Skeletal muscle cell (primary cell): Measurements from ENCODE around the gene ASCC3.

Experiments
- DNase-seq: peaks from one replicate; pipeline ENCODE4 v3.0.0-alpha.2; 2010; ENCODE audit warnings: low read depth
- H3K4me3 ChIP-seq: 2 replicates; pipeline ENCODE4 v1.5.1; 2011; ENCODE audit warnings: low read depth, mild to moderate bottlenecking, control low read depth, low read length, moderate library complexity

The ASCC3 gene

DNA sequence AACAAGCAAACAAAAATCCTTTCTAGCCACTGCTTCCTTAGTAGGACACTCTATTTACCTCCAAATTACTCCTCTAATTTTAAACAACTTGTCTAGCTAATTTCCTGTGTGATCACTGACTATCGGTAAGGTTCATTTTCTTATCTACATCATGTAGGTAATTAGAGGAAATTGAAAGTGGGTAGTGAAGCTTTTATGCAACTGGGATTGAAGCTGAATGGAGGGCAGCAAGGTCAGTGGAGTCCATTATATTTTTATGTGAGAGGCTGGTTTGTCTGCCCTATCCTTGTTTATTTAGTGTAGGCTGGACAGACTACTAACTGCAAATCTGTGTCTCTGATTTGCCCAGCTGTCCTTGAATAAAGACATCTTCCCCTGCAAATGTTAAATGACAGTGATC lies 327.9 kb downstream of the ASCC3 start:
- no peak for DNase-seq
- H3K4me3 ChIP-seq, result no peak overlapping the region

DNA sequence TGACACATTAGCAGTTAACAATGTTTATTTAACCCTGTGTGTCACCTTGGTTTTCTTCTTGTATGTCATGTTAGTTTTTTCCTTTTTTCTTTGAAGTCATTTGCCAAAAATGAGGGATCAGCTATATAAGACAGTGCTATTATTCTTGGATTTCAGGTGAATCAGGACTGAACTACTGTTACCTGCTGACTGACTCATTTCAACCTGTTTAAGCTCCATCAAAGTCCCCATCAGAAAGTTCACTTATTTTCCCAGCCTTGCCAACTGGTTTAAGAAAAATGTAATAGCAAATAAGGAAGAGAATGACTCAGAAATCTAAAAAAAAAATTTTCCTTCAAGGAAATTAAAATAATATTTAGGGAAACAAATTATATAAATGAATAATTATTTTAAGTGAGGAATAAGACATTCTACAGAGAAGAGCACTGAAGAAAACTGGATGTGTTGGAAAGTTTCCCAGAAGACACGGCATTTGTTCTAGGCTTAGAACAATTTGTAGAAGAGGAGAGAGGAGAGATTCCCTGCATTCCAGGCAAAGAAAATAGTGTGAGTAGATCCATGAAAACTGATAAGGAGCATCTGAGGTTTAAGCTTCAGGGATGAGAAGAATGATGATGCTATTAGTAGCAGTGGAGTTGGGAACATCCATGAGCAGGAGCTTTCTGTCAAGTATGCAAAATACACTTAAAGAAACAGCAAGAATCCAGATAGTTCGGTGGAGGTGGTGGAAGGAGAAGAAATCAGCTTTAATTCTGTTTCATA lies 331.5 kb downstream of the ASCC3 start:
- peak; percentile 25 for DNase-seq
- no peak overlapping the region for H3K4me3 ChIP-seq

DNA sequence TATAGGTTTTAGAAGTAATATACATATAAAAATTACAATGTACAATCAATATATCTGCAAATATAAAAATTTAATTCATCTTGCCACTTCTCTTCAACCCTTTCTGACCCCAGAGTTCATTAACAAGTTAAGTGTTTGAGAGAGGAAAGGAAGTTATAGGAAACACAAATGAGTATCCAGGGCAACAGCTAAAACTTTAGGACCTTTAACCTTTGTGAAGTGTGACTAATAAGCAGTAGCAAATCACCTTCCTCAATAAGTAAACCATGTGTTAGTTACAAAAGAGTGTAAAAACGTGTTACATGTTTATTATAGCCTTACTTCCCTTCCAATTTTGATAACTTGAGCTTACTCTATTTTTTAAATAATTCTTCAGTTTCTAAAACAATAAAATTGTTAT lies 343.0 kb downstream of the ASCC3 start:
- no peak overlapping the region for H3K4me3 ChIP-seq
- no peak for DNase-seq

DNA sequence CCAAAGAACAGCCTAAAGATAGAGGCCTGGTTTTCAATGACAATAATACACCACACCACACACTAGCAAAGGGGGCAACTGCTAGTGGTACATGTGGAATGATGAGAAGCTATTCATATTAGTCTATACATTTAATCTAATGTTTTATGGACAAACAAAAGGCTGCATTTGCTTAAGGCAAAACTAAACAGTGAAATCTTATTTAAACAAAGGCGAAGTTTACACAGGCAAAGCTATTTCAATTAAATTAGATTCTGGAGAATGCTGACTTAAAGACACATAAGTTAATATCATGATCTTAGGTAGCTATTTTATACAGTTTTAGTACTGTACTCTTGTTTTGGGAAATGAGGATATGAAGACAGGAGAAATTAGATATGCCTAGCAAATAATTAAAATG lies 362.5 kb downstream of the ASCC3 start:
- no peak for DNase-seq
- H3K4me3 ChIP-seq, result no peak overlapping the region

DNA sequence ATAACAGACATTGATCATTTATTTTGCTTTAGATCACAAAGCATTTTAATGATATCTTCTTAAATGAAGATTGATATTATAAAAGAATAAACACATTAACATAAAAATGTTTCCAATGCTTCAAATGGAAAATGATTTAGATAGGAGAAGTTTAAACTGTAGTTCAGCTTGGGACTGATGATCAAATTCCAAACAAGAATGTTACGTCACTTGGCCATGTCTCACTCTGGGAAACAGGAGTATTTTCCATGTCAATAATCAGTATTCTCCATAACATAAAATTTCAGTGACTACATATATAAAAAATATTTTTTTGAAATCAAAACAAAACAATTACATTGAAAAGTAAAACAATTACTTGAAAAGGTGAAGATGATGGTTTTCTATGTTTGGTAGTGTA lies 363.5 kb downstream of the ASCC3 start:
- no peak overlapping the region for H3K4me3 ChIP-seq
- no peak for DNase-seq

DNA sequence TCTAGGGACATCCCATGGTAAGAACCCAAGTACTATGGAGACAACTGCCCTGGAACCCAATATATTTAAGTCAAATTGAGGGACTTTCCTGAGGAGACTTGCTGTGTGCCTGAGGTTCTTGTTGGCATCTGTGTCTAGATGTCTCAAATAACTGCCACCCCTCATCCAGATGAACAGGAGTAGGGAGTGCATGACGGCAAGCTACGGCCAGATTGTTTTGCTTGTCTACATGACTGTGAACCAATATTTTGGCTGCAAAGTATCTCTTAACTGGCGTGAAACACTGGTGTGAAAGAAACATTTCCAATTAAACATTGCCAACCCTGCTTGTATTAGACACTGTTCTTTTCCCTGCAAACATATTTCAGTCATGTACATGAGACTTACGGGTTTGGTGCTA lies 364.0 kb downstream of the ASCC3 start:
- no peak overlapping the region for H3K4me3 ChIP-seq
- DNase-seq, result no peak

DNA sequence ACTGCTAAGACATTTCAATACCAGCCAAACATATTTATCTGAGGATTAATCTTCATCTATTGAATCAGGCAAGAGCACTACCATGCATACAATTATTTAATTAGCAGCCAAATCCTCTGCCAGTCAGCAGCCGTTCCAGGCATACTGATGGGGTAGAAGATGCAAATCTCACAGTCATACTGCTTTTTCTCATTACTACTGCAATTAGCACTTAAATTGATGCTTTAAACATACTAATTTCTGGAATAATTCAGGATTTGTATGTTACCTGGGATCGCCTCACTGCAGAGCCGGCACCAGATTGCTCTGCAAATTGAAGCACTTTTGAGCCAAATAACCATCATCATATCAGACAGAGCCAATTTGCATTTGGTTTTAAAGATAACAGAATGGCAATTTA lies 366.5 kb downstream of the ASCC3 start:
- no peak overlapping the region for H3K4me3 ChIP-seq
- no peak for DNase-seq

DNA sequence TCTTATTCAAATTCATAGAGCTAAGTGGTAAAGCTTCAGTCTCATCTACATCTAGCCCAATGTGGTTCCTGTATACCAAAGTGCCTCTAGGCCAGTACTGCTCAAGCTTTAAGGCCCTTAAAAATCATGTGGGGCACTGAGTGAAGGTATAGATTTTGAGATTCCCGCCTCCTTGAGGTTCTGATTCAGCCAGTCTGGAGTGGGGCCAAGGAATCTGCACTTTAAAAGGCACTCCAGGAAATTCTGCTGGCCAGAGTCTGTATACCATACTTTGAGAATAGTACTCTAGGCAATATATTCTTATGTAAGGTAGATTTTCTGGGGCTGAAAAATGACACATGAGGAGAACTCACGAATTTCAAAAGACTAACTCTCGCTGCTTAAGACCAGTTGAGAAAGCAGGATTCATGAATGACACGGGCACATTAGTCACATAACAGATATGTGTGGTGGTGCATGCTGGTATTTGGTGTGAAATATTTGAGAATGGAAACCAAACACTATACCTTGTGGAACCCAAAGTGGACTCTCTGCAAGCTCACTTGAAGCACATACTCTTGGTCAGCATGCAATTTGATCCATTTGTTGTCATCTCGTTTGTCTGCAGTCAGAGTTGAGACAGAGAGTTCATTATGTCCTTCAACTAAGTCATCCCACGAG lies 368.8 kb downstream of the ASCC3 start:
- DNase-seq, result peak; percentile 56
- no peak overlapping the region for H3K4me3 ChIP-seq

DNA sequence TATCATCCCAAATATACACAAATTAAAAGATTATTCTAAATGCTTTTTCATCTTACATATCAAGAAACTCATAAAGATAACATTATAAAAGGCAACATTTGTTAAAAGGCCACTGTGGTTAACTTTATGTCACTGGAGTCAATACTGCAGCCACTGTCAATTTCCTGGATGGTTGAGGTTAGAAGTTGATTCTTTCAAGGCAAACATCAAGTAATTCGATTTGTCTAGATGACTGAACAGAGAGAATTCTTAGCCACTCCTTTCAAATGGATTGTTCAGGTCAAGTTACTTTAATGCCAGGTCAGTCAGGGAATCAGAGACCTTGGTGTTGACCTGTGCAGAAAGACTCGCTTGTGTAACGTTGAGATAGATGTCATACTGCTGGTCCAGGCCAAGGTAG lies 372.0 kb downstream of the ASCC3 start:
- DNase-seq, result no peak
- no peak overlapping the region for H3K4me3 ChIP-seq

DNA sequence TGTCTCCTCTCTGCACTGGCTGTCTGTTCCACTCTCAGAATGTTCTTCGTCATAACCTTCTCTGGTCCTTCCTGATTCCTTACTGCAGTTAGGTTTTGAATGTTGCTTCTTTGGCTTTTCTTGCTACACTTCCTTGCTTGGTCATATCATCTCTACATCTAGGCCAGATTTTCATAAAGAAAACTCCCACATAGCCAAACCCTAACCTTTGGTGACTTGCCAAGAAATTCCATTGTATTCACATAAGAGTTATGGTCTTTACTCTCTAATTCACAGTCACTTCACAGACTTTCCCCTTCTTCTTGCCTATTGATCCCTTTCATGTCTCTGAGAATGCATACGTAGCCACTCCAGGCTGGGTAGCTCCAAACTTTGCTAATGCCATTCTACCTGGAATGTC lies 374.5 kb downstream of the ASCC3 start:
- H3K4me3 ChIP-seq, result no peak overlapping the region
- peak; percentile 56 for DNase-seq

DNA sequence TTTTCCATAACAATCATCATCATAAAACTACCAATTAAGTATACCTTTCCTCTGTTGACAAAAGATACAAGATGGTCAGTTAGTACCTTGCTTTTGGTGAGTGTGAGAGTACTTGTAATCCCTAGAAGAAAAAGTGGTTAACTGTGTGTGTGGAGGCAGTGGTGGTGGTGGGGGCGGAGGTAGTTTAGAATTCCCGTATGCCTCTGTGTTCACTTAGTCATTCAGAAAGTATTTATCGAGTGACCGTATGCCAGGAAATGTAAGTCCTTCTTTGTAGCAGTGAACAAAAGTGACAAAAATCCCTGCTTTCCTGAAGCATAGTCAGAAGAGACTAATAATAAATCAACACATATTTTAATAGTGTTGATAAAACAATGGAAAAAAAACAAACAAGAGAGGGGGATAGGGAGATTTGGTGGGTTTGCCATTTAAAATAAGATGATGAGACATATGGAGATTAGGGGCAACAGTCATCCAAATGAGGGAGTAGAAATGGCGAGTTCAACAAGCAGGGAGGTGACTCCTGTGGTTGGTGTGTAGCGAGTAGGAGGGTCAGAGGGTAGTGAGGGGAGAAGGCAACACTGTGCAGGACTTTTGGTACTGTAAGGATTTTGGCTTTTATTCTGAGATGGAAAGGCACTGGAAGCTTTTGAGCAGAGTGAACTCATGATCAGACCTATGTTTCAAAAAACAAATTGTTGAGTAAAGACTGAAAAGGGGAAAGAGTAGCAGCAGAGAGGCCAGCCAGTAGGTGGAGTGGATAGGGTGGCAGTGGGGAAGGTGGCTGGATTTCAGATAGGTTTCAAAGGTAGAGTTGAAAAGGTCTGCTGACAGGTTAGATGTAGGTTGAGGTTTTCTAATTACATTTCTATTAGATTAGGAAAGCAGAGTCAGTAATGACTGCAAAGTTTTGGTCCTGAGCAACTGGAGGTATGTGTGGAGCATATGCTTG lies 376.1 kb downstream of the ASCC3 start:
- peak; percentile 72 for DNase-seq
- H3K4me3 ChIP-seq, result no peak overlapping the region

DNA sequence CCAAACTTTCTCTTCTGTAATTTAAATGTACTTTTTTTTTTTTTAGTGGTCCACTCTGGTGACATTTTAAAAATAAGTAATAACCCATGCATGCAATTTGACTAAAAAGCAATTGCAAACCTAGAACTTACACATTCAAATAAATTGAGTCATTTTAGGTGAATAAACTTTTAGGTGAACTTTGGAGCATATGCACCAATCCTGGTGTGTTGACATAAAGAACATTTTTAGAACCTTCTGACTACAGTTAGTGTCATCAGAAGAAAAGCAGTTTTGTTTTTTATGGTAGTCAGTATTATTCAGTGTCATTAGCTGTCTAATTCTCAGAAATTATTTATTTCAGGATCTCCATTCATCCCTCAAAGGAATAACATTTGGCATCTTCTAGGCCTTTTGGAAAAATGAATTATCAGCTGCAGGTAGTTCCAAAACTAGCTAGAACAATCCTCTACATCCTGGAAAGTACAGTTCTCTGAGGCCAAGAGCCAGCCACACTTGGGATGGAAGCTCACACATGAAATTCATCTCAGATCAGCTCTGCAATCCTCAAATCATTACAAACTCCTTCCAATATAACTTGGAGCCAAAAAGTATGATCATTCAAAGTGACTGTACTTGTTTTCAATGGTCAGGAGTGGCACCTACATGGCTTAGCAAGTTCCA lies 378.0 kb downstream of the ASCC3 start:
- H3K4me3 ChIP-seq, result no peak overlapping the region
- no peak for DNase-seq

DNA sequence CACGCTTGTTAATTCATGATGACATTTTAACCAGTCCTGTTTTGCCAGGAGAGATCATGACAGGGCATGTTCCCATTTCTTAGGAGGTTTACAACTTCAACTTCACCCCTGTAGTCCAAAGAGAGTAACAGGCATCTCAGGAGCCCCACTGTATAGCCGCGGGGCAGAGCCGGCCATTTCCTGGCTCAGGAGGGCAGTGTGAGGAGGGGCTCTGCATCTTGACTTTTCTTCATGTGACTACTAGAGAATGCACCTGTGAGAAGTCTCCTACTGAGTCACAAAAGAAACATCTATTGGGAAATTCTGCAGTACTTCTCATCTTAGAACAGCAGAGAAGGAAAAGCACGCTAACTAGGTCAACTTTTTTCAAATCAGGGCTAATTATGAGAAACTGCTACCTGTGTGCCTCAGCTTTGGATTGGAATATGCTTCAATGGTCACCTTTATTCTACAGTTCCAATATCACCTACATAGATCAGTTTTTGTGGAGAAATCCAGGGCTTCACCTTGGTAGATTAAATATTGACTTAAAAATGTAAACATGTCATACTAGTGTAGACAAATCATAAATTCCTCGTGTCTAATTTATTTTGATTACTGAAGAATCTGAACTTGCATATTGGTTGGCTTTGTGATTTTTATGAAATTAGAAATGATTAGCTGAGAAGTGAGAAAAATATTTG lies 387.8 kb downstream of the ASCC3 start:
- H3K4me3 ChIP-seq, result no peak overlapping the region
- no peak for DNase-seq

DNA sequence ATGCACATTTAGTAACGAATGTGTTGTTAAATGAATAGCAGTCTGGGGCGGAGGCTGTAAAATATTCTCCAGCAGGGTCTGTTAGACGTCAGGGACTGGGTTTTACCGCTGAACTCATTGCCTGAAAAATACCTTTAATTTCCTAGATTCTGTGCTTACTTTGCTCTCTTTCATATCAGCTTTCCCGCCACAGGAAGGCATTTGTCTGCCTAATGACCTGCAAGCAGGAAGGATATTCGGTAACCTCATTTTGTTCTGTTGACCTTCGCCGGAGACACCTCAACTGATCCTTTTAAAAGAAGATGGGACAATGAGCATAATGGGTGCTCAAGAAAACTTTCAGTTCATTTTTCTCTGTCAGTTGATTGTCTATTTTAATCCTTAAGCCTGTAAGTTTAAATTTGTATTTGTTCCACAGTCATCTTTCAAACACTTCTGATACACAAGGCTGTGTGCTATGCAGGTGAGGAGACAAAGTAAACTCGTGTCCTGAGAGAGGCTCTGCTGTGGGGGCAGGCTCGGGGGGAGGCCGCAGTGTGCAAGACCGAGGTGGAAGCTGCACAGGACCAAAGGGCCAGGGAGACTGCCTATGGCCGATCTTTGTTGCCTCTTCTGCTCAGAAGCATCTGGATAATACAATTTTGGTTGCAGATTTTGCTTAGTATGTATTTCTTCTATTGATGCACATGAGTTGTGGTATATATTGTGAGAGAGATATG lies 389.0 kb downstream of the ASCC3 start:
- no peak for DNase-seq
- no peak overlapping the region for H3K4me3 ChIP-seq

DNA sequence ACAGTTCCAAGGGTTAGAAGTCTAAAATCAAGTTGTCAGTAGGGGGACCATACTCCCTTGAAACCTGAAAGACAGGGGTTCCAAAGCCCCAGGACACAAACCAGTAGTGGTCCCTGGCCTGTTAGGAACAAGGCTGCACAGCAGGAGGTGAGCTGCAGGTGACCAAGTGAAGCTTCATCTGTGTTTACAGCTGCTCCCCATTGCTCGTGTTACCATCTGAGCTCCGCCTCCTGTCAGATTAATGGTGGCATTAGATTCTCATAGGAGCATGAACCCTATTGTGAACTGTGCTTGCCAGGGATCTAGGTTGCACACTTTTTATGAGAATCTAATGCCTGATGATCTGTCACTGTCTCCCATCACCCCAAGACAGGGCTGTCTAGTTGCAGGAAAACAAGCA lies 391.1 kb downstream of the ASCC3 start:
- DNase-seq, result no peak
- no peak overlapping the region for H3K4me3 ChIP-seq

DNA sequence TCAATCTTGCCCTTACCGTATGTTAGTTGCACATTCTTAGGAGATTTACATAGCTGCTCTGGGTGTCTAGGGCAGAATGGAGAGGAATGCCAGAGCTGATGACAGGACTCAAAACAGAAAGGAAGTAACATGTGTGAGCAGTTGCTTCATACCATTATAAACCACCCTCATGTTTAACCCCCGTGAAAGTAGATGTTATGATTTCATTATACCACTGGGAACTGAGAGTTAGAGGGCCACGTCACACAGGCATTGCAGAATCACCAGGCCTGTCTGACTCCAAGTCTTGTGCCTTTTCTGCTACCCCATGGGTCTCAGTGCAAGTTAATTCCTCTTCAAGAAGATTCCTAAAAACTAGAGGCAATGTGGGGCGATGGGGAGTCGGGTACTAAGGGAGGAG lies 392.9 kb downstream of the ASCC3 start:
- no peak overlapping the region for H3K4me3 ChIP-seq
- DNase-seq, result no peak

DNA sequence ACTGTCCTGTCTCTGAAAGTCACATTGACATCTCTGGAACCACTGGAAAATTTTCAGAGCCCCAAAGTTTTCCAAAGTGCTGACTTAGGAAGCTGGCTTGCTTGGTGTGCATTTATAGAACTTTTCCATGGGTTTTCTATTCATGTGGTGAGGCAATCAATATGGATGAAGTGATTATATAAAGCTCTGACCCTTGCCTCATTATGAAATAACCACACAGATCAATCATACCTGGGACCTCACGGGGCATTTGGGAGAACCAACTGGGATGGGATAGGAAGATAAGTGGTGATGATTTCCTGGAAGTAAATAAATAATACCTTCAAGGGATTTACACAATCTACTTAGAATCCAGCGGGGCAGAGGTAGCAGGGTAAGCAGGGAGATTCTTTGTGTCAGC lies 393.5 kb downstream of the ASCC3 start:
- no peak for DNase-seq
- H3K4me3 ChIP-seq, result no peak overlapping the region

DNA sequence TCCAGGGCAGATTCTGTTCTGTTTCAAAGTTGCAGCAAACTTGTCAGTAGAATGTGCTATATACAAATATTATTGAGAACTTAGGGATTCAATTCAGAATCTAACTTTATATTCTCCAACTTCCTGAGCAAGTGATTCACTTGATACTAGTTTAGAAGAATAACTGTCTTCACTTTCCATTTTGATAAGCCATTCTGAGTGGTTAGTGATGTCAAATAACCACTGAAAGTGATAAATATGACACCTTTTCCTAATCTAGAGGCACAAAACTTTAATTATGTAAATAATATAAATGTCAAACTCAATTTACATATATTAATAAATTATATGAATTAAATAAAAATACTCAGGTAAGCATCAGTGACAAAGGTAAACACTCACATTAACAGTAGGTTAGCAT lies 395.9 kb downstream of the ASCC3 start:
- DNase-seq, result no peak
- H3K4me3 ChIP-seq, result no peak overlapping the region

DNA sequence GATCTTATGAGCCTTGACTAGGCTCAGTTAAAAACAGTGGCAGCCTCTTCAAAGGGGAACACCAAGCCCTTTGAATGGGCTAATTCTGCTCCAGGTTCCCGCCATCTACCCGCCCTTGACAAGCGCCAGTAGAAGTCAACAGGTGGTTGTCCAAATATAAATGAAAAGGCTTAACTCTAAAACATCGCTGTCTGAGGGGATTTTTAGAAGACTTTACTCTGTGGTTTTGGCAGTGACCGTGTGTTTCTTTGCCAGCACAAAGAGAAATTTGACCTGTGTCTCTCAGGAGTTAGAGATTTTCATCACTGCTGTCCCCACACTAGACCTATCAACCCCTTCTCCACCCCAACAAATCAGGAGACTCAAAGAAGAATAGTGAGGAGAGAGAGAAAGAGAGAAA lies 396.7 kb downstream of the ASCC3 start:
- peak; percentile 62 for DNase-seq
- no peak overlapping the region for H3K4me3 ChIP-seq
